ENCODE measurements around the gene MRPL19. TPM values are rescaled to one million over a fixed set of nuclear protein-coding genes. Genes with fewer than 3 reads are reported as not detected.

Gene MRPL19
- total RNA-seq, 1 experiment from 2014 or later, result 65.3 TPM

DNA sequence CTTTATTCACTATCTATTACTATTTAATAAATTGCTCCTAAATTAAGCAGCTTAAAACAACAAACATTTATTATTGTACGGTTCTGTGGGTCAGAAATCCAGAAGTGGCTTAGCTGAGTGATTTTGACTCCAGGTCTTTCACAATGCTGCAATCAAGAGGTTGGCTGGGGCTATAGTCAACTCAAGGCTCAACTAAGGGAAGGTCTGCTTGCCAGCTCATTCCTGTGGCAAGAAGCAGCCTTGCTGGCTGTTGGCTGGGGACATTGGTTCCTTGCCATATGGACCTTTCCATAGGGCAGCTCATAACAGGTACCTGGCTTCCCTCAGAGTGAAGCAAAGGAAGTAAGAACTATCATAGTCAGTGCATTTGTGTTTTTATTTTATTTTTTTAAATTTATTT is 5.0 kb upstream of the MRPL19 start:
- Histone ChIP-seq H3K27me3 (ENCODE audit: insufficient read depth, low read length) (peaks cover 28% of the 10 kb centered on the region; the same call in 1 of the 2 replicates), H3K36me3 (ENCODE audit: control insufficient read depth in 1 of 2, insufficient read depth in 2 of 2, low read length in 2 of 2) (no peaks in the 10 kb centered on the region), H3K79me2 (ENCODE audit: insufficient read depth, low read length) (no peaks in the 10 kb centered on the region), H2AFZ (ENCODE audit: low read depth, low read length, poor library complexity, severe bottlenecking) (no peak overlapping the region), H3K9ac (ENCODE audit: low read length) (no peak overlapping the region), H4K20me1 (ENCODE audit: insufficient read depth) (no peaks in the 10 kb centered on the region), H3K4me3 (replicated peaks in 1 of 2; ENCODE audit: low read depth in 1 of 2, low read length in 2 of 2) (no peak overlapping the region), H3K4me2 (ENCODE audit: low read length) (no peak overlapping the region), H3K4me1 (ENCODE audit: control insufficient read depth in 1 of 2, insufficient read depth in 2 of 2, low read length in 2 of 2) (peaks cover 2 to 13% of the 10 kb centered on the region in 2 experiments; a peak in 3 of 4 replicates), H3K9me3 (ENCODE audit: control insufficient read depth in 1 of 2, insufficient read depth in 1 of 2, low read depth in 1 of 2, low read length in 2 of 2) (no peaks in the 10 kb centered on the region), H3K9me2 (ENCODE audit: insufficient read depth) (no peaks in the 10 kb centered on the region), H3K27ac (ENCODE audit: low read depth, low read length) (no peak overlapping the region)
- no peak for ATAC-seq
- ChIA-PET CTCF (interaction anchor here (0.9 to 3.0 kb wide), 6 partner anchors 13 to 88 kb away, joined by 3 to 32 read pairs (median 8); no protein-coding TSS in a partner anchor), POLR2A (no interaction called here), RAD21 (ENCODE audit: low non-redundant PET in 1 of 2, low total read pairs in 2 of 2, uncharacterized antibody in 2 of 2, unreplicated experiment in 2 of 2) (interaction anchor here in 1 of 2 experiments (2.1 kb wide), 1 partner anchor 74 kb away, joined by 11 read pairs; no protein-coding TSS in a partner anchor)
- intact Hi-C loops (cut with micrococcal nuclease), result loop anchor here (2.0 kb wide), 1 partner anchor 75 kb away; no protein-coding TSS in a partner anchor
- no peak for DNase-seq (ENCODE audit: low read depth, low spot score)
- BruUV-seq (replicated peaks), result no TSS peak
- TF ChIP-seq ZNF274 (IDR thresholded peaks at IDR 0.05; ENCODE audit: low read depth, low read length) (no peak), ZFX (IDR thresholded peaks at IDR 0.05) (no peak), CBX3 (IDR thresholded peaks at IDR 0.05; ENCODE audit: low read depth) (no peak), FOSL1 (IDR thresholded peaks at IDR 0.05; ENCODE audit: low read depth) (no peak), EGR1 (IDR thresholded peaks at IDR 0.05; ENCODE audit: low read depth) (no peak), SIN3A (IDR thresholded peaks at IDR 0.05; ENCODE audit: low read depth) (no peak), ELF1 (IDR thresholded peaks at IDR 0.05; ENCODE audit: borderline replicate concordance, low read depth) (no peak), CEBPB (IDR thresholded peaks at IDR 0.05; ENCODE audit: low read depth) (no peak), TCF7L2 (IDR thresholded peaks at IDR 0.05; ENCODE audit: borderline replicate concordance, extremely low read depth, insufficient read depth, insufficient read length) (no peak), SP1 (IDR thresholded peaks at IDR 0.05; ENCODE audit: low read depth) (no peak)

DNA sequence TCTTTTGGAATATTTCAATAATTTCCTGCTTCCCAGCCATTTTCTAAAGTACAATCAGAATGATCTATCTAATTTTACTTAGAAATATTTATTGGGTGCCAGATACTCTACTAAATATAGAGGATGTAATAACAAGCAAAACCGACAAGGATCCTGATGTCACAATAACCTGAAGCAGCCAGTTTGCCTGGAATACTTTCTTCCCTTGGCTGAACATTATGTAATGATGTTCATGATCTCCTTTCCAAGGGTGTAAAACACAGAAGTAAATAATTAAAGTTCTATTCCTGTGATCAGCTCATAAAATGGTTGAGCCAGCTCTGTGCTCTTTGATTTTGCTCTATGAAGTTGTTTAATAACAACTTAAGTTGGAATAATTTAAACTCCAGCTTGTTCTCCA is 2.6 kb upstream of the MRPL19 start:
- no peaks in the 10 kb centered on the region for H4K20me1 ChIP-seq (ENCODE audit: insufficient read depth)
- BruUV-seq (replicated peaks), result no TSS peak
- no peak overlapping the region for H3K27ac ChIP-seq (ENCODE audit: low read depth, low read length)
- no peak for TF ChIP-seq TCF7L2 (IDR thresholded peaks at IDR 0.05; ENCODE audit: borderline replicate concordance, extremely low read depth, insufficient read depth, insufficient read length)
- no peak for TF ChIP-seq FOSL1 (IDR thresholded peaks at IDR 0.05; ENCODE audit: low read depth)
- TF ChIP-seq SP1 (IDR thresholded peaks at IDR 0.05; ENCODE audit: low read depth), result no peak
- H3K9me3 ChIP-seq (ENCODE audit: control insufficient read depth in 1 of 2, insufficient read depth in 1 of 2, low read depth in 1 of 2, low read length in 2 of 2), result no peaks in the 10 kb centered on the region
- H3K9me2 ChIP-seq (ENCODE audit: insufficient read depth), result no peaks in the 10 kb centered on the region
- POLR2A ChIA-PET, result no interaction called here
- no peak overlapping the region for H3K4me3 ChIP-seq (replicated peaks in 1 of 2; ENCODE audit: low read depth in 1 of 2, low read length in 2 of 2)
- no peak overlapping the region for H3K9ac ChIP-seq (ENCODE audit: low read length)
- H3K27me3 ChIP-seq (ENCODE audit: insufficient read depth, low read length), result peaks cover 9% of the 10 kb centered on the region; the same call in 1 of the 2 replicates
- peaks cover 6 to 18% of the 10 kb centered on the region in 2 experiments; a peak in 3 of 4 replicates for H3K4me1 ChIP-seq (ENCODE audit: control insufficient read depth in 1 of 2, insufficient read depth in 2 of 2, low read length in 2 of 2)
- intact Hi-C loops (cut with micrococcal nuclease), result no loop called here
- CTCF ChIA-PET, result no interaction called here
- no peak for ATAC-seq
- RAD21 ChIA-PET (ENCODE audit: low non-redundant PET in 1 of 2, low total read pairs in 2 of 2, uncharacterized antibody in 2 of 2, unreplicated experiment in 2 of 2), result no interaction called here
- H3K4me2 ChIP-seq (ENCODE audit: low read length), result no peak overlapping the region
- peaks cover 0 to 5% of the 10 kb centered on the region in 2 experiments; a peak in 2 of 4 replicates for H3K36me3 ChIP-seq (ENCODE audit: control insufficient read depth in 1 of 2, insufficient read depth in 2 of 2, low read length in 2 of 2)
- H3K79me2 ChIP-seq (ENCODE audit: insufficient read depth, low read length), result peaks cover 23% of the 10 kb centered on the region
- no peak overlapping the region for H2AFZ ChIP-seq (ENCODE audit: low read depth, low read length, poor library complexity, severe bottlenecking)
- no peak for DNase-seq (ENCODE audit: low read depth, low spot score)

Measured in HCT116 (cell line).